GOT3 (cell line): ENCODE measurements around the gene ARMC8.

ENCODE experiments used
- DNase-seq: peaks from one replicate; lab custom pipeline; 2025; ENCODE audit warnings: mixed read lengths; lab: John Stamatoyannopoulos, UW

The ARMC8 gene

DNA sequence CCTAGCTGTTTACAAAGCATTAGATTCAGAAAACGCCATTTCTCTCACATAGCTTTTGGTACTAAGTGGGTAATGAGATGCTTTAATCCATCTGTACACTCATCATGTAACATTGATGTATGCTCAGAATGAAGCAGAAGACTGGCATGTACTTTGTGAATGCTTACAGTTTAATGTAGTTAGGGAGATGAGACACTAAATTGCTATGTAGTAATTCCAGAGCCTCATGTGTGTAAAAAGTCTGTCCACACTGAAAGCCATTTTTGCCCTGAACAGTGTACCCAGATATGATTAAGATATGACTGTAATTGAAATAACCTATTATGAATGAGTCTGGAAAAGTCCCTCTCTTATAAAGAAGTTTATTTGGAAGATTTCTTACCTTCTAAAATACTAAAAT lies 66.5 kb downstream of the ARMC8 start:
- no peak for DNase-seq

DNA sequence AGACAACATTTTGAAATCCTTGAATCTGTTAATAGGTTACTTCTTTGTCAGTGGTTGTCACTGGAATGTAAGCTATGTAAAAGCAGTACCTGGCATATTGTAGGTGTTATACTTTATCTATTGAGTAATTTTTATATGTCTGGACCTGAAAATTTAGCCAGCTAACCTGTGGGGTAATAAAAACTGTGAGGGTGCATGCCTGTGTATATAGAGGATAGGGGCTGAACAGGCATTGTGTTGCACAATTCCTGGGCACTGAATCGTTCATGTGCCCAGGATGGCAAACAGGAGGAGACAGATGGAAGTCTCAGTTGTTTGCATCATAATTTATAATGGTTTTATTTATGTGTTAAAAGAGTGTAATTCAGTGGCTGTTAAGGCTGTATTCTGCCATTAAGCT lies 67.1 kb downstream of the ARMC8 start:
- no peak for DNase-seq

DNA sequence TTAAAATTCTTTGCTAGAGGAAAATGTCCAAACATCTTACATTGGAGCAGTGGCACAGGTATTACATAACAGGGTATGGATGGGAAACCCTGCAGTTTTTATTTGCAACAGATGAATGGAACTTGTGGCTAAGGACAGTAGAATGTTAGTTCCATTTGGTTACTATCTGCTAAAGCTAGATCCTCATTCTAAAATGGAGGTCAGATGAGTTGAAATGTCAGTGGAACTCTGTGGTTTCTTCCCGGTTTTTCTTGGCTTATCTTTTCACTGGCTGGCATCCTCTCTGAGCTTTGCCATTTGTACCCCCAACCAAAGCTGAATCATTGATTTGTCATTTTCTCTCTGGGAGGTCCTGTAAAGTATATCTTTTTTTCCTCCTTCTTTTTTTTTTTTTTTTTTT lies 68.9 kb downstream of the ARMC8 start:
- DNase-seq: no peak

DNA sequence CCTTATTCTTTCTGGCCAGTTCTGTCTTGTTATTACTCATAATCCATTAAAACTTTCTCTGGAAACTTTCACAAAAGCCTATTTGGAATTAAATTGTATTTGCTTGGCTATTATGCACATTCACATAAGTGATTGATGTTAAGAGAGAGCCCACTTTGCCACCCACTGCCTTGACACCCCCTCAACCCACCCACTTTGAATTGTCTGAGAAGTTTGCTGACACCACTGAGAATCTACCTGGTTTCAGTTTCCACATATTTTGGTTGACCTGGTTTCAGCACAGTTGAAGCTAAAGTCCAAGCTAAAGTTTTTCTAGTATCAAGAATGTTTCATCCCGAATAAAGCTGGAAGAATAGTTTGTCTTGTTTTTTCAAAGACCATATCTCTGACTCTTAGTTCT lies 70.9 kb downstream of the ARMC8 start:
- DNase-seq: no peak

DNA sequence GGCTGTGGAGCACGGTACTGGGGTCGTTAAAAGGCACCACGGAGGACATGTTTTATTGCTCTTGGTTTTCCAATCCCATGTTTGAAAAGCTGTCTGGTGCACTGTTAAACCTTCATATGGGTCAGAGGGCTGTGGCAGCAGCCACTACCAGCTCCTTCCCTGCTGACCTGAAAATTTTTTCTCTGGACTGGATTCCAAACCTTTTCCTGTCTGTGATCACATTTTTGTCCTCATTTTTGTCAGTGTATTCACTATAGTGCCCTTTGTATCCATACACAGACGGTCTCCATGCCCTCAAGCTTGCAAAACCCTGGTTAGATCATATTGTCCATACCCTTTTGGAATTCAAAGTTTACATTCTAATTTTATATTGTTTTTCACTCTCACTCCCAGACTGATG lies 72.0 kb downstream of the ARMC8 start:
- DNase-seq: no peak

DNA sequence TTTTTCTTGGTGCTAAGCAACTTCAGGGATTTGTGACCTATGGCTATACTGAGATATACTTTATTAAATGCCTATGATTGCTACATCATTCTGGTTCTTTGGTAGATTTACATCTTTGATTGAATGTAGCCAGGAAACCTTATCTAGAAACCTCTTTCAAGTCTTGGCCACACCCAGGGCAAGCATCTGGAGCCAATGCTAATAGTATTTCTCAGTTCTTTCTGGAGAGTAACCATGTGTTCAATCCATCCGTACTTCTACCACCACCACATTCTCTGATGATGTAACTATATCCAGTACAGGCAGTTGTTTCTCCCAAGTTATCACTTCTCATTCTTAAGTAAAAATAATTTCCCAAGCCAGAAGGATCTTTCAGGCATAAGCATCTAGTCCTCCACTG lies 73.5 kb downstream of the ARMC8 start:
- DNase-seq: no peak

DNA sequence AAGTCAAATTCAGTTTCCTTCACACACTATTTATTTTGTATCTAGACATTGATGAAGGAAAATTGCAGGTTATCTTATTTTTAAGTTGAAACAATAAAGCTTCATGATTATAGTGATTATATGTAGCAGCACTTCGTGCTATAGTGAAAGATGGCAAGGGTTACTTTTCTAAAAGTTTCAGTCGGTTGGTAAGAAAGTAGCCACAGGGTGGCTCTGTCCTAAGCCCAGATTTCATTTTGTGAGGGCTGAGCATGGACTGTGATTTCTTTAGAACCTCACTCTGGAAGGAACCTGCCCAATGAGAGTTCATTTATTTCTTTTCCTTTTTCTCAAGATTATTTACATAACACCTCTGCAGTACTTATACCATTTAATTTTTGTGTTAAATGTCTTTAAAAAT lies 76.0 kb downstream of the ARMC8 start:
- no peak for DNase-seq

DNA sequence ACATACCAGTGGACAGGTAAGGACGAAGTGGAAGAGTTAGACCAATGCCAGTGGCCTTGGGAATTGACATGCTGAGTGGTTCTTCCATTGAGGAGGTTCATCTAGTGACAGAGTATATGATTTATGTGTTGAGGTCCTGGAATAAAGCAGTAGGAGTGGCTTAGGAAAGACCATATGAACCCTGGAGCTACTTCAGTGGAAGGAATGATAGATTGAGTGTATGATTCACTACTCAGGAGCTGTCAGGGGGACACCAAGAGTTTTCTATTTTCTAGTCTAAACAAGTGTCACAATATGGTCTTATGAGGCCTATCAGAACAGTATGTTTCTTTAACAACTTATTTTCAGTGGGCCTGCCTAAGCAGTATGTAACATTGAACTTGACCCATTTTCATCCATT lies 78.6 kb downstream of the ARMC8 start:
- DNase-seq: no peak

DNA sequence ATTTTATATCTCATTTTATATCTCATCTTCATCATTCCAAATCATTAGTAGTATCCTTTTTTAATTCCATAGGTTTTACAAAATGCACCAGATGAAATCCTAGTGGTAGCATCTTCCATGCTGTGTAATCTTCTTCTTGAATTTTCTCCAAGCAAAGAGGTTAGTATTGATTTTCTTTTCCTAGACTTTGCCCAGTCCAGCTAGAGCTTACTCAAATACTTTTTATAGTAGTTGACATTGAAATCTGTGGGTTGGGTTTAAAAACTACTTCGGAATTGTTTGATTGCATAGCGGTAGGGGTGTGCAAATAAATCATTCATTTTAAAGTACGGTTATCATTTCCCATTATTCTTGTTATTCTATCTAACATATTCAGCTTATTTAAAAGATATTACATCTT lies 80.0 kb downstream of the ARMC8 start:
- DNase-seq: no peak

DNA sequence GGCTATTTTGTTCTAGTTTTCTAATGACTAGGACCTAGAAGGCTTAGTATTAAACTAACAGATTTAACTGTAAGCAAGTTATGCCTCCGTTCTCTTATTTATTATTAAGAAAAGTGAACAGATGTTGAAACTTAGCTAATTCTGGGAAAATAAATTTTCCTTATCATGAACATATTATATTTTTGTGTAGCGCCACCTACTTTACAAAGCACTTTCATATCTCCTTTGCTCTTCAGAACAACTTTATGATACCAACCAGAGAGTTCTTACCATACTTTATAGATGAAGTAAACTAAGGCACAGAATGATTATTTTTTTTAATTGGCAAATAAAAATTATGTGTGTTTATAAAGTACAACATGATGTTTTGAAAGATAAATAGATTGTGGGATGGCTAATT lies 83.1 kb downstream of the ARMC8 start:
- no peak for DNase-seq

DNA sequence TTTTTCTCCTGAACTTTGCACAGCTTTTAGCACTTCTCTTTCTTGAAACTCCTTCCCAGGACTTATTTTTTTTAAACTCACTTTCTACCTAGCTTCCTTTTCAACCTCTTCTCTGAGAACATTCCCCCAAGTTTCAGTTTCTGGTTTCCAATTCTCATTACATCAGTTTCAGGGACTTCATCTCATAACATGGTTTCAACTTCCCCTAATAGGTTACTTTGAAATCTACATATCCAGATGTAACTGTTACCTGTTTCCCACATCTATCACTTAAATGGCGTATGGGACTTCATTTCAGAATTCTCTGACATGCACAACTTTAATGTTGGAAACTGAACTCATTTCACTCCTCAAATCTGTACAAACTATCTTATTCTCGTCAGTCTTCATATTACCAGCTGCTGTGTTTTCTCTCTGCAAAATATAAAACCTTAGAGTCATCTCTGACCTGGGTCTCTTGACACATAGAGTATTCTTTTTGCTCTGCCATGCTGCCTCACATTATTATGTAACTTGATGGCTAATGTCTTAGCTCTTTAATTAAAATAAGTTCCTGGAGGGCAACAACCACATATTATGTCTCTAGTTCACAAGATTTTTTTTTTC lies 84.2 kb downstream of the ARMC8 start:
- DNase-seq: no peak

DNA sequence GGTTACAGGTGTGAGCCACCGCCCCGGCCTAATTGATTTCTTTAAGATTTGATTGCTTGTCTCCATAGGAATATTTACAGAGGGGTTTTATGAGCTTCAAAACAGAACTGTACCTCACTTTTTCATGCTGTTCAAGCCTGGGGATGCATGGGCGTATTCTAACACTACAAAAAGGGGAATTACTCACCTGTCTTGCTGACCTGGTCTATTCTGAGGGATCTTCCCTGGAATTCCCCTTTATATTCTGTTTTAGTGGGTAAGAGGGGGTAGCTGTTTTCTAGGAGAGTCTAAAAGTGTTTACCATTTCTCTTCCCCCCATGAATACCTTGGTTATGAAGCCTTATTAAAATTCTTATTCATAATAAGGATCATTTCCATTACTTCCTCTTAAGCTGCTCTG lies 94.5 kb downstream of the ARMC8 start:
- no peak for DNase-seq

DNA sequence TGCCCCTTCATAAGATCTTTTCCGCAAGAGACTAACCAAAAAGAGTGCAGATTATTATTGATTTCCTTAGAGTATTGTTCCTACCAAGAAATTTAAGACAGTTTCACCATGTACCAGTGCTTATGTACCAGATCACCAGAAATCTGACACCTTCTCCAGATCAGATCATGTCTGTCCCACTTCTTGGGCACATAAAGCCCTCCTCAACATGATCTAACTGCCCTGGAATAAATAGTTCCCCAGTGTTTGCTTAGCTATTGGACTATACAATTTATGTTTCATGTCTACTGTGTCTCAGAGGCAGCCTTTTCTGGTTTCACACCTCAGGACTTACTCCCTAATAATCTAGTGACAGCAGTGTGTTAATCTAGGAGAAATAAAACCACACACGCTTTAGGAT lies 95.7 kb downstream of the ARMC8 start:
- no peak for DNase-seq

DNA sequence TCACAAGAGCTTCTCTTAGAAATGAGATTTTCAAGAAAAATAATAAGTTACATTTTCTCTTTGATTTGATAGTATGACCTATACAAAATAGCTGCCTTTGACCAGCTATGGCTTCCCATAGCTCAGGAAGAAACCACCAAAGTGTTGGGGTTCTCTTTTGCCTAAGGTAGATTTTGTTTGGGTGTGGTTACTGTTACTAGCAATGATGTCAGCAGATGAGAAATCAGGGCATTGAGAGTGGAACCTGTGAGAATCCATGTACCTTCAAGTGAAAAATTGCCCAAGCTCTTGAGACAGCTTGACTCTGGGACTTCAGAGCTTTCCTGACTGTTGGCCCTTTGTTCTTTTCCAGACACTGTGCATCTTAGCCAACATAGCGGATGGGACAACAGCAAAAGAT lies 97.0 kb downstream of the ARMC8 start:
- DNase-seq: no peak

DNA sequence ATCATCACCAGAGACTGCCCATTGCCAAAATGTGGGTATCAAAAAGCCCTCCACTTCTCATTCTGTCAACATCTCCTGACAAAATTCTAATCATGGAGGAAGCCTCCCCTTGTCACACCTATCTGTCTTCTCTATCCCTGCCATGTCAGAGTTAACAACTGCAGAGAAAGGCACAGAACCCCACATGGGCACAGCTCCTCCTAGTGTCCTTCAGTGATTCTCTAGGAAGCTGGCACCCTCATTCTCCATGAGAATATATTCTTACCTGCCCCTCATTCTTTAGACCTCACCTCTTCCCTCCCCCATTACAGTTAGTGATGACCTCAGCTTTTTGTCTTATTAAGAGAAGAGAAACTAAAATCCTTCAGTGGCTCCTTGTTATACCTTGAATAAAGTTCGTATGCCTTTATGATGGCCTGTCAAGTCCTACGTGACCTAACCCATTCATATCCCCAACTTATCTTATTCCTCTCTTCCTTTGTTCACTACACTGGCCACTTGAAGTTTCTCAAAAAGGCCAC lies 97.9 kb downstream of the ARMC8 start:
- DNase-seq: no peak

DNA sequence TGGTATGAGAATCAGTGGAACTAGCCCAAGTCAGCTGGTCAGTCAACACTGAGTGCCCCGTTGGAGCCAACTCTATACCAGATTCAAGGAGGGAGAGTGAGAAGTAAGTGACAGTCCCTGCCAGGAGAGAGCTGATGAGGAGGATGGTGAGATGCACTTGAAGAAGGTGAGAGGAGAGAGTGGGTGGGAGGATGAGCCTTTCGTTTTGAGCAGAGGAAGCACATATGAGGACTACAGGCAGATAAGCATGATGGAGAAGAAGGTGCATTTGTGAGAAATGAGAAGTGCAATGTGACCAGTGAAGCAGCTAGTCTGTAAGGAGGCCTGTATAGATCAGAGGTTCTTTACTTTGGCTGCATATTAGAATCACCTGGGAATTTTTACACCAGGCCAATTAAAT lies 102.2 kb downstream of the ARMC8 start:
- no peak for DNase-seq

DNA sequence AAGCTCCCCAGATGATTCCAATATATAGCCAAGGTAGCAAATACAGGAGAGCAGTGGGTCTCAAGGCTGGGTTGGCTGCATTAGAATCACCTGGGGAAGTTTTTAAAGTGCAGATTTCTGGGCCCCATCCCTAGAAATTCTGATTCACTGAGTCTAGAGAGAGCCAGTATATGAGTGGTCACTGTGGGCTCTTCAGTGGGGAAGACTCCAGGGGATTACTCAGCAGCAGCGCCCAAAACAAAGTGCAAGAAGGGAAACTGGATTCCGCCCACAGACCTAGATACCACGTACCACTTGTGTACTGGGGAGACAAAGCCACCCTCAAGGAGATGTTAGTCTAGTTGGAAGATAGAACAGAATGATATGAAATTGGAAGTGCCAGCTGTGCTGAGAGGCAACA lies 102.6 kb downstream of the ARMC8 start:
- DNase-seq: no peak

DNA sequence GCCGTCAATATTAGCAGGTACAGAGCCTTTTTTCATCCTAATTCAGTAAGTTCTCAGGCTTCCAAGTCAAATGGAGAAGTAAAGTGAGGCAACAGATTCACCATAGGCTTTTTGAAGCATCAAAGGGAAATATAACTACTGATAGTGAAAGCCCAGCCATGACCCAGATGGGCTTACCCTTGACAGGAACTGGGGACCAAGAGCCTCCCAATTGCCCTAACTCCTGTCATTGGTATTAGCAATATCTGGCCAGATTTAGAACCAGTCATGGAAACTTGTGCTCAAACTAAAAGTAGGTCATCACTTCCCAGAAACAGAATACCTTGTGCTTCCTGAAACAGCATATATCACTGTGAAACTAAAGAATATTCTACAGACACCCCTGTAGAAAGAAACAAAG lies 109.5 kb downstream of the ARMC8 start:
- DNase-seq: no peak

DNA sequence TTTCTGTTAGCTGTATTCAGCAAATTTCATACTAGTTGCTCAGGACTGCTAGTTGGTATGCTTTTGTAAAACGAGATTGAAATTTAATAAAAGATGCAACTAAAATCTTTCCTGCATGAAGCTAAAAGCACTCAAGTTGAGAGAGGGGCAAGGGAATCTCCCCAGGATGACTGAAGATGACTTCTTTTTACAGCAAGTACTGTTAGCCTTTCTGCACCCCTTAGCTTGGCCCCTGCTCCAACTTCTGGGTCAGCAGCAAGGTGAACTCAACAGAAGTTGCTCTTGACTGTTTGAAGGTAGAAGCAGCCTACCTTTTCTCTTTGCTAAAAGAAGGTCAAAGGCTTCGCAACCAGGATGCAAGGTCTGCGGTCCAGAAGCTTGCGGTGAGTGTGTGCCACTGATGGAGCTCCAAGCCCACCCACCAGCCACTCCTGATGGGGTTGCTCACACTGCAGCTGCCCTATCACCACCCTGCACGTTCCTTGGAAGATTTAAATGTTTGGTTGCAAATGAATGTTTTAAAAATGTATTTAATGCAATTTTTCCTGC lies 110.0 kb downstream of the ARMC8 start:
- no peak for DNase-seq

DNA sequence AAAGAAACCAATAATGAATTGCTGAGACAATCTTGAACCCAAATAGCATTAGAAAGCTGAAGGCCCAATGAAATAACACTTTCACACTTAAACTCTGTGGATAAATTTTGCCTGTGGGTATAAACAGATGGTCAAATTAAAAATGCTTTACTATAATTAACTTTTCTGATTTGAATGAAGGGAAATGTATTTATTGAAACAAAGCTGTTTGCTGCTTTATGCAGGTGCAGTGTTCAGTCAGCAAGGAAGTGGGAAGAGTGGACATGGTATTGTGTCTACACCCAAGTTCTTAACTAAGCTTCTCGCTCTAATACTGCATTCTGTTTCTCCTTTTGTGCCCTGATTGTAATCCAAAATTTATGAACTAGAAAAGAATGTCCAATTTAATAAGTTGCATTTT lies 110.8 kb downstream of the ARMC8 start:
- DNase-seq: no peak

DNA sequence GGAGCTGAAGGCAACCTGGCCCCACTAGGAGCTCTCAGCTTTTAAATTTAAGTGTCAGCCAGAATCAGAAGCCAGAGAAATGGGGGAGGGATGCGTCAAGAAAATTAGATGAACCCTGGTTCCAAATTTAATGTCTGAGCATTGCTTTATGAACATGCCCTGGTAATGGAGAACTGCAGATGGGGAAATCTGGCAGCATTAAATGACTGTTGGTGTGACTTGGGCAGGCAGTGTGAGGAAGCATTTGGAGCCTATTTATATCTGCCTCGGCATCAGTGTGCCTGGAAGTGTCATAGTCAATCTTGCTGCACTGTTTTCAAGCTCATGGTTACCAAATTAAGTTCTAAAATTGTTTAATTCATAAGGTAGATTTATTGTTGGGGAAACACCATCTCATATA lies 113.5 kb downstream of the ARMC8 start:
- DNase-seq: no peak

DNA sequence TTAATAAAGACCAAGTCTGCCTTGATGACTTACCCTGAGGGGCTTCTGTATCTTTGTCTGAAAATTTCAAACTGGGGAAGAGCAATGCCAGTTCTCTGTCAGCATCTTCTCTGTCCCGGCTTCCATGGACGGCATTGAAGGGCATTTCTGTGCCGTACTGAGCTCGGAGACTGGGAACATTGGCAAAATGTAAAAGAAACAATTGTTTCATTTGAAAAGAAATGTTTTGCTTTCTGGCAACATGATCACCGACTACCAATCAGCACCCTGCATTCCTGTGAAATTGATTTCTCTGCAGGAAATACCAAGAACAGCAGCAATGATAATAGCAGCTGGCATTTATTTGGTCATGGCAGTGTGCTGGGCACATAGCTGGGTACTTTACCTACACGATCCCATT lies 116.4 kb downstream of the ARMC8 start:
- DNase-seq: no peak

DNA sequence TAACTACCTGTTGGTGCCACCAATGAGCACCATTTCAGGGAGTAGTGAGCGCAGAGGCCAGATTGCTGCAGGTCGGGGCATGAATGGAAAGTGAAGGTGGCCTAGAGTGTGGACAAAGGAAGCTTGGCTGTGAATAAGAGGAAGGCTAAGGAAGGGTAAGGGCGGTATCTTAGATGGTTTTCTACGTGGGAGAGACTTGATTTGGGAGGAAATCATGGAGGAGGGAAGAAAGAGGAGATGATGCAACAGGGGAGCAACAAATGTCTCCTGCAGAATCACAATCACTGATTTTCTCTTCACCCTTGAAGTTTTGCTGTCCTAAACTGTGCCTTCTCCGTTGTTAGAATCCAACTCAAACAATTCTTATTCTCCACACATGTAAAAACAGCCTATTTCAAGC lies 120.8 kb downstream of the ARMC8 start:
- no peak for DNase-seq

DNA sequence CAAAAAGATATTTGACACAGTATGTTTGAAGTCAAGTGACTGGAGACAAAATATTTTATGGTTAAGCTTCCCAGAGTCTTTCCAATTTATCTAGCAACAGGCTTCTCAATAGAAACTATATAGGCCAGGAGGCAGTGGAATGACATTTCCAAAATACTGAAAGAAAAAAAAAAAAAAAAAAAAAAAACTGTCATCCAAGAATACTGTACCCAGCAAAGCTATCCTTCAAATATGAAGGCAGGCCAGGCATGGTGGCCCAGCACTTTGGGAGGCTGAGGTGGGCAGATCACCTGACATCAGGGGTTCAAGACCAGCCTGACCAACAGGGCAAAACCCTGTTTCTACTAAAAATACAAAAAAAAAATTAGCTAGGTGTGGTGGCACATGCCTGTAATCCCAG lies 121.7 kb downstream of the ARMC8 start:
- DNase-seq: no peak
